ENCODE measurements around the gene GPT2.
"Not testable (repeated sequence)": the region's sequence is repeated elsewhere in the genome, so short reads cannot be mapped to it uniquely, and the experiment has no call there.

GPT2 gene

DNA sequence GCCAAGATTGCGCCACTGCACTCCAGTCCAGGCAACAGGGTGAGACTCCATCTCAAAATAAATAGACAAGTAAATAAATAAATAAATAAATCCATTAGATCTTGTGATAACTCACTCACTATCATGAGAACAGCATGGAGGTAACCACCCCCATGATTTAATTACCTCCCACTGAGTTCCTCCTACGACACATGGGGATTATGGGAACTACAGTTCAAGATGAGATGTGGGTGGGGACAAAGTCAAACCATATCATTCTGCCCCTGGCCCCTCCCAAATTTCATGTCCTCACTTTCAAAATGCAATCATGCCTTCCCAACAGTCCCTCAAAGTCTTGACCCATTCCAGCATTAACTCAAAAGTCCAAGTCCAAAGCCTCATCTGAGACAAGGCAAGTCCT, 16.7 kb upstream of the GPT2 start:
- not testable (repeated sequence) for DNase-seq

DNA sequence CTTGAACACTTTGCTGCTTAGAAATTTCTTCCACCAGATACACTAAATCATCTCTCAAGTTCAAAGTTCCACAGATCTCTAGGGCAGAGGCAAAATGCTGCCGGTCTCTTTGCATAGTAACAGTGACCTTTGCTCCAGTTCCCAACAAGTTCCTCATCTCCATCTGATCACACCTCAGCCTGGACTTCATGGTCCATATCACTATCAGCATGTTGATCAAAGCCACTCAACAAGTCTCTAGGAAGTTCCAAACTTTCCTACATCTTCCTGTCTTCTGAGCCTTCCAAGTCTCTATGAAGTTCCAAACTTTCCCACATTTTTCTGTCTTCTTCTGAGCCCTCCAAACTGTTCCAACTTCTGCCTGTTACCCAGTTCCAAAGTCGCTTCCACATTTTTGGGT, 15.3 kb upstream of the GPT2 start:
- not testable (repeated sequence) for DNase-seq

DNA sequence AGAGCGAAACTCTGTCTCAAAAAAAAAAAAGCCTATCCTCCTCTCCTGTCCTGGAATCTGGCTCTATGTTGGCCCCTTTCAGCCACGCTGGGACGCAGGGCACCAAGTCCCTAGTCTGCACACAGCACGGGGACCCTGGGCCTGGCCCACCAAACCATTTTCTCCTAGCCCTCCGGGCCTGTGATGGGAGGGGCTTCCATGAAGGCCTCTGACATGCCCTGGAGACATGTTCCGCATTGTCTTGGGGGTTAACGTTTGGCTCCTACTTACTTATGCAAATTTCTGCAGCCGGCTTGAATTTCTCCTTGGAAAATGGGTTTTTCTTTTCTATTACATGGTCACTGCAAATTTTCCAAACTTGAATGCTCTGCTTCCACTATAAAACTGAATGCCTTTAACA, 12.6 kb upstream of the GPT2 start:
- DNase-seq: no peak

DNA sequence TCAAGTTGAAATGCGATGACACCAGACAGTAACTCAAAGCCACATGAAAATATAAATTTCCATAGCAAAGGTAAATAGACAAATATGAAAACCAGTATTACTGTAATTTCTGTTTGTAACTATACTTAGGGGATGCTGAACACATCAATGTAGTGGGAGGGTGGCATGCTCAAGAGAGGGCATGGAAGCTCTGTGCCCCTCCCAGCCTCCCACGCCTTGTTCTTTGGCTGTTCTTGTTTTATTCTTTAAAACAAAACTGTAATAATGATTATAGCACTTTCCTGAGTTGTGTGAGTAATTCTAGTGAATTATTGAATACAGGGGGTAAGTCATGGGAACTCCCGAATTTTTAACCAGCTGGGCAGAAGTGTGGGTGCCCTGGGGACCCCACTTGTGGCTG, 11.0 kb upstream of the GPT2 start:
- DNase-seq: no peak

DNA sequence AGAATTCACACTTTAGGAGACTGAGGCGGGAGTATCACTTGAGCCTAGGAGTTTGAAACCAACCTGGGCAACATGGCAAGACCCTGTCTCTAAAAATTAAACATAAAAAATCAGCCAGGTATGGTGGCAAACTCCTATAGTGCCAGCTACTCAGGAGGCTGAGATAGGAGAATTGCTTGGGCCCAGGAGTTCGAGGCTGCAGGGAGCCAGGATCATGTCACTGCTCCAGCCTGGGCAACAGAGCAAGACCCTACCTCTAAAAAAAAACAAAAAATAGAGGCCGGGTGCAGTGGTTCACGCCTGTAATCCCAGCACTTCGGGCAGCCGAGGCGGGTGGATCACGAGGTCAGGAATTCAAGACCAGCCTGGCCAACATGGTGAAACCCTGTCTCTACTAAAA, 8.9 kb upstream of the GPT2 start:
- DNase-seq: no peak

DNA sequence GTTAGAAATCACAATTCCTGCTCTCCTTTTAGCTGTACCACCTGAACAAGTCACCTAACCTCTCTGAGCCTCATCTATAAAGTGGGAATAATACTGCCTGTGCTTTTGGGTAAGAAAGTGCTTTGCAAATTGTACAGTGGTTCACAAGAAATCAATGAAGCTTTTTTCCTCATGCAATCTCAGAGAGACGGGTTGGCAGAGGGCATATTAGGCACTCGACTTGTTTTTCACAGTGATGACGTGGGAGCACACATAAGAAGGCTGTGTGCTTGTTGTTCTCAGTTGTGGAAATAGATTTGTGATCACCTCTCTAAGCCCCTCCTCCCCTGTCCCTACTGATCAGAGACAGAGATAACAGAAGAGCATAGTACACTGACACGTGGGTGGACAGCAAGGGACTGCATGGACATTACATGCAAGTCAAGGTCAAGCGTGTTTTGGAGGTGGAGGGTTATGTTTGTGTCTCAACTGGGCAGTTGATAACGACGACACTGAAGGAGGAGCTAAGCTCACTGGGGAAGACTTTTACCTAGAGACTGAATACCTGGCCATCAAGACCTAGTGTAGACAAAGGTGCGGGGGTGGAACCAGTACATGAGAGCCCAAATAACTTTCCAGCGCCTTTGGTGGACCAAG, 1.7 kb upstream of the GPT2 start:
- no peak for DNase-seq

DNA sequence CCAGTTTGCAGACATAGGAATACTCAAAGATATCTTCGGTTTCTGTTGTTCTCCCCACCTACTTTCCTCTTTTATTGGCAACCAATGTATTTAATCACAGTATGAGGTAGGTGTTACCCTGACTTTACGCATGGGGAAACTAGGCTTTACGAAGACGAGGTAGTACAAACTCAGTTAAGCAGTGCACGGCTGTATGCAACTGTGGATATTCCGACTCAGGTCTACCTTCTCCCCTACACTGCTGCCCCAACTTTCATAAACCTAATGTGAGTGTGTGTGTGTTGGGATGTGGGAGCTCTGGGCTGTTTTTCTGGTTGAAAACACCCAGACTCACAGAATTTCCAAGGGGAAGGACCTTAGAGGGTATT, 1.2 kb upstream of the GPT2 start:
- no peak for DNase-seq

DNA sequence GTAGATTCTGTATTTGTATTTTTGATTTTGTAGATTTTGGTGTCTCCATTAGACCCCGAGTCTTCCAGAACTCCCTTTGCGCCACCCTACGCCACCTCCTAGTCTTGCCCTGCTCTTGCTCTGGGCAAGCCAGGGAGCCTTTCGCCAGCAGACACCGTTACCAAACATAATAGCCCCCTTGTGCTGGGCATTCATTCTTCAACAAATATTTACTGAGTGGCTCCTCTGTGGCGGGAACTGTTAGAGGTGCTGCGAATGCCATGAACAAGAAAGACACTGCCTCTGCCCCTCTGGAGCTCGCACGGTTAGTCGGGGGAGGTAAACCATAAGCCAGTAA, 841 bp upstream of the GPT2 start:
- DNase-seq: peak; percentile 61

DNA sequence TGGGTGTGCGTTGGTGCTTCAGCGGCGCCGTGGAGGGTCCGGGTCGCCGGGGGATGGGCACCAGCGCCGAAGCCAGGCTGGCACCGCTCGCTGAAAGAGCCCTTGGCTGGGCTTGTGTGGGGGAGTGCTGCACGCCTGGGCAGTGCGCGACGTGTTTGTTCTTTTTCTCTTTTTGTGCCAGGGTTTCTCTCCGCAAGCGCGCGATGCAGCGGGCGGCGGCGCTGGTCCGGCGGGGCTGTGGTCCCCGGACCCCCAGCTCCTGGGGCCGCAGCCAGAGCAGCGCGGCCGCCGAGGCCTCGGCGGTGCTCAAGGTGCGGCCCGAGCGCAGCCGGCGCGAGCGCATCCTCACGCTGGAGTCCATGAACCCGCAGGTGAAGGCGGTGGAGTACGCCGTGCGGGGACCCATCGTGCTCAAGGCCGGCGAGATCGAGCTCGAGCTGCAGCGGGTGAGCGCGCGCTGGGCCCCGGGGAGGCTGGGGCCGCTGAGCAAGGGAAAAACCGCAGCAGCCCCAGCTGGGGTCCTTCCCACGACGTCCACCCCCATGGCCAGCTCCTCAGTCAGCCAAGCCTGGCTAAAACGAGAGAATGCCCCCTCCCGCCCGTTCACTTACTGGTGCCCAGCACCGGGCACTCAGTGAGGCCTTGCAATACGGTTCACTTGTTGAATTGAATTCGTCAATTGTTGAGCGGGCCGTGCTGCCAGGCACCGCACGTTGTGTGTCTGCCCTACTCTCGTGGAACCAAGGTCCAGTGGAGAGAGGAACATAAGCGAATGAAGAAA, 541 bp downstream of the GPT2 start:
- no peak for DNase-seq

DNA sequence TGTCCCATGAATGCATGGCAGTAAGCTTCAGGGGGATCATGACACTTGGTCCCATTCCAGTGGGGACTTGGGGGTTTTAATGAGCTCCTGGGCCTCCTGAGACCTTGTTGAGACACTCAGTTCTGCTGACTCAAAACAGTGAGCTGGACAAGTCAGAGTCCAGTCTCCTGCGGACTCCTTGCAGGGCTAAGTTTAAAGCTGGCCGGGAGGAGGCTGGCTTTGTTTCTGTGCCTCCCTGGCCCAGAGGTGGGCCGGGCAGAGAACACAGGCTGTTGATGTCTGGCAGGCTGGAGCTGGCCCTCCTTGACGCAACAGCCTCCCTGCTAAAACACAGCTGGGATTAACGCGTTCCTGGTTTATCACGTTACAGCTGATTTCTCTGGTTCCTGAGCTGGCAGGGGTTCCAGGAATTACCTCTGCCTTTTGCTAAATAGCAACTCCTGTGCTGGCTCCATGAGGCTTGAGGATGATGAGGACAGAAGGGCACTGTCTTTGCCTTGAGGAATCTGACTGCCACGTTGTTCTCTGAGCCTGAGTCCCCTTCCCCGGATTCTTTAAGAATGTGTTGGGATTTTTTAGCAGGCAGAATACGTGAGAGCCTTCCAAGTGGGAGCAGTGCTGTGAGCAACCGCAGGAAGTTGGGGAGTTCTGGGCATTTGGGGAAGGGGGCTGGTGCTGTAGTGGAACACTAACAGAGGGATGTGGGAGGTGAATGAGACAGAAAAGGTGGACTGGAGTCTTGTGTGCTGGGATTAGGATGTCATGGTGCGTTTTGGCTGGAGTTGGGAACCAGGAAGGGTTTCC, 2.0 kb downstream of the GPT2 start:
- DNase-seq: no peak

DNA sequence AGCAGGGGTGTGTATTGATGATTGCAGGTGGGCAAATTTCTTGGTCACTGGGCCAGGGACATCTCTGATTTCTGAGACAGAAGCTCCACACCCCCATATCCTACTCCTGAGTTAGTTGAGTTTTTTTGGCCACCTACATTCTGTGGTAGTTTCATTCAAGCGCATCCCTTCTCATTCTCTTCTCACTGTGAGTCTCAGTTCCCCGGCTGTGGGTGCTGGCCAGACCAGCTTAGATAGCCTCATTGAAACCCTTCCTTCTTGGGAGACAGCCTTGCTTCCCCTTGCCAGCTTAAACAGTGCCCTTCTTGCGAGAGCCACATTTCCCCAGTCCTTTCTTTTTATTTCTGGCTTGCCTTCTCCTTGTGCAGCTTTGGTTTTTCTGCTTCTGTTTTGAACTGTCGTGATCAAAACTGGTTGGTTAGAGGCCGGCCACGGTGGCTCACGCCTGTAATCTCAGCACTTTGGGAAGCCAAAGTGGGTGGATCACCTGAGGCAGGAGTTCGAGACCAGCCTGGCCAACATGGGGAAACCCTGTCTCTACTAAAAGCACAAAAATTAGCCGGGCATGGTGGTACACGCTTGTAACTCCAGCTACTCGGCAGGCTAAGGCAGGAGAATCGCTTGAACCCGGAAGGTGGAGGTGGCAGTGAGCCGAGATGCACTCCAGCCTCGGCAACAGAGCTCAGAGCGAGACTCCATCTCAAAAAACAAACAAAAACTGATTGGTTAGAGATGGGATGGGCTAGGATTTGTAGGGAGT, 2.8 kb downstream of the GPT2 start:
- no peak for DNase-seq

DNA sequence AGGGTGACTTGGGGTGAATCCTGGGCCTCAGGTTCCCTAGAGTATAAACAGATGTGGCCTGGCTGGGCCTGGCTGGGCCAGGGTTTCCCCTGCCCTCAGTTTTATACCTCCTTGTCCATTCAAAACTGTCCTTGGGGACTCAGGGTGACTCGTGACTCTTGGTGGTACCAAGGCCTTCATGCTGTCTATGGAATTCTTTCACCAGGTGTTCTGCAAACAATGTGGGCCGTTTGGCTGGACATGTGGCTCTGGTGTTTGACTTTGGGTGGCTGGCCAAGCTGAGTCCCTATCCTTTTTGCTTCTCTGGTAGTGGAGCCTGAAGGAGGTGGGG, 3.3 kb downstream of the GPT2 start:
- DNase-seq: no peak

DNA sequence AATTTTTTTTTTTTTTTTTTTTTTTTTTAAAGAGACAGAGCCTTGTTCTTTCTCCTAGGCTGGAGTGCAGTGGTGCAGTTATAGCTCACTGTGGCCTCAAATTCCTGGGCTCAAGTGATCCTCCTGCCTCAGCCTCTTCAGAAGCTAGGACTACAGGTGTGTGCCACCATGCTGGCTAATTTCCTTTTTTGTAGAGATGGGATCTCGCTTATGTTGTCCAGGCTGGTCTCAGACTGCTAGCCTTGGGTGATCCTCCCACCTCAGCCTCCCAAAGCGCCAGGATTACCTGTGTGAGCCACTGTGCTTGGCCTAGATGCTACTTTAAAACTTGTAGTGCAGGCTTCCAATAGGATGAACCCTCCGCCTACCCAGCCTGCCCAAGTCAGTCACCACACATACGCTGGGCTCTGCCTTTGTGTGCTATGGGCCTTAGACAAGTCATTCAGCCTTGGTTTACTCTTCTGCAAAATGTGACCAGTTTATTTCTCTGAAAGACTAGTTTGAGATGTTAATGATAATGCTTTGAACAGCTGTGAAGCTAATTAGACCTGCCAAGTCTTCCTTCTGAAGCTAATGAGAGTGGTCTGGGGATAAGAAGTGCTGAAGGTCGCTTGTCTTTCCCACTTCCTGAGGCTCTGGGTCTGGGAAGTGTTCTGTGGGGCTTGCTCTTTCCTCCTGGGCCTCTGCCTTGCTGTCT, 5.2 kb downstream of the GPT2 start:
- no peak for DNase-seq

DNA sequence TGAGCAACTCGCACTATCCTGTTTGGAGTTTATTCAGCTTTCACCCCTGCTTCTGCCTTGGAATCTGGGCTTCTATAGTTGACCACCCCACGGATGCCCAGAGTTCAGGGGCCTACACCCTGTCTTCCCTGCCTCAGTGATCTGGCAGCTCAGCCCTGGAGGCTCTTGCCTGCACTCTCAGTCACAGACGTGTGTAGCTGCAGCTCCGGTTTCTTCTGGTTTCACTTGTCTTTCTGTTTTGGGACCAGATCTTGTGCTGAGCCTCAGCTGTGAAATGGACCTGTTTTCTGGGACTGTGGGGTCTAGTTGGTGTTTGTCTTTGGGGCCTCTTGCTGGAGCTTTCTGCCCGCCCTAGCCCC, 5.8 kb downstream of the GPT2 start:
- DNase-seq: no peak

DNA sequence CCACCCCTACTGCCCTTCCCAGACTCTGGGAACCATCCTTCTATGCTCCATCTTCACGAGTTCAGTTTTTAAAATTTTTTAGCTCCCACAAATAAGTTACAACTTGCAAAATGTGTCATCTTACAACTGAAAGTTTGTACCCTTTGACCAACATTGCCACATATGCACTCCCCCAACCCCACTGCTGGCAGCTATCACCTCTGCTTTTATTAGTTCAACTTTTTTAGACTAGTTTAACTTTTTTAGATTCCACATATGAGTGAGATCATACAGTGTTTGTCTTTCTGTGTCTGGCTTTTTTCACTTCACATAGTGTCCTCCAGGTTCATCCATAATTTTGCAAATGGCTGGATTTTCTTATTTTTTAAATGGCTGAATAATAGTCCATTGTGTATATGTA, 7.7 kb downstream of the GPT2 start:
- DNase-seq: no peak

DNA sequence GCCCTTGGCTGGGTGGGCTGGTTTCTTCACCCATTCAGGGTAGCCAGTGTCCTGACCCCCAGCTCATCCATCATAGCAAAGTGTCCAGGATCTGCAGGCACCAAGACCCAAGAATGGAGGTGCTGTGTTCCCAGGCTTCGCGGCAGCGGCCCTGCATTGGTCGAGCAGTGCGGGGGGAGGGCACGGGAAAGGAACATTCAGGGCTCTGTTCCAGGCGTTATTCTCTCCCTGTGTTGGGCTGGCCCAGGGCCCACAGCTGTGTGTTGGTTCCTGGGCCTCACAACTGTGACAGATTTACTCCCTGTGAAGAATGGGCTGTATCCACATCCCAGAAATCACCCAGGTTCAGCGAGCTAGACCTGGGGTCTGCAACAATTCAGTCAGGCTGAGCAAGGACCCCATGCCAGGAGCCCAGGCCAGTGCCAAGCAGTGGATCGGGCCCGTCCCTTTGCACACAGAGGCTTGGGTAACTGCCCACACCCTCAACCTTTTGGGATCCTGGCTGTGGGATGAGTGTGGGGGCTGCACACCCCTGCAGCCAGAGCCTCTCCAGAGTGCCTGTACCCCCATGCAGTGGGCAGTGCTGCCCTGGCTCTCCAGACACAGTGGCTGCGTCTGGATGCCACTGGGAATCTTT, 10.0 kb downstream of the GPT2 start:
- DNase-seq: no peak

DNA sequence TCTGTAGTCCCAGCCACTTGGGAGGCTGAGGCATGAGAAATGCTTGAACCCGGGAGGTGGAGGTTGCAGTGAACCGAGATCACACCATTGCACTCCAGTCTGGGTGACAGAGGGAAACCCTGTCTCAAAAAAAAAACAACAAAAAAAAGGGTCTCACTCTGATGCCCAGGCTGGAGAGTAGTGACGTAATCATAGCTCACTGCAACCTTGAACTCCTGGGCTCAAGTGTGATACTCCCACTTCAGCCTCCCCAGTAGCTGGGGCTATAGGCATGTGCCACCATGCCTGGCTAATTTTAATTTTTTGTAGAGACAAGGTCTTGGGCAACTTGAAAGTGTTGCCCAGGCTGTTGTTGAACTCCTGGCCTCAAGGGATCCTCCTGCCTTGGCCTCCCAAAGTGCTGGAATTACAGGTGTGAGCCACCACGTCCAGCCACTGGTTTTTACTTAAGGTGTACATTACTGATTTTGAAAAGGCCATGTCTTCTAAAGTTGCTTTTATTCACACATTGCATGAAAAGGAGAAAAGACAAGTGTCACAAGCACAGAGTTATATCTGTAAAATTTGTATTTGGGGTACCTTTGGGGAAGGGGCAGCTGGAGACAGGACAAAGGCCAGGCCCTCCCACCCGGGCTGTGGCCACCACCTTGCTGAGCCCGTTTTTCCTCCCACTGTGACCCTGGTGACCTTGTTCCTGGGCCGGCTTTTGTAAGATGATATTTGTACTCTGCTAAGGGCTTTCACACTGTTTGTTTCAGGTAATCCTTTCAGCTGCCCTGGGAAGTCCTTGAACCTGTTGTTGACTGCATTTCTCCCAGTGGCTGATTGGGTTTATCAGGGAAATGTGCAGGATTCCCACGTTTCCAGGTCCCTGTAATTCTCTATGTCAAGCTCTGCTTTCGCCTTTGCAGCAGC, 11.5 kb downstream of the GPT2 start:
- DNase-seq: no peak

DNA sequence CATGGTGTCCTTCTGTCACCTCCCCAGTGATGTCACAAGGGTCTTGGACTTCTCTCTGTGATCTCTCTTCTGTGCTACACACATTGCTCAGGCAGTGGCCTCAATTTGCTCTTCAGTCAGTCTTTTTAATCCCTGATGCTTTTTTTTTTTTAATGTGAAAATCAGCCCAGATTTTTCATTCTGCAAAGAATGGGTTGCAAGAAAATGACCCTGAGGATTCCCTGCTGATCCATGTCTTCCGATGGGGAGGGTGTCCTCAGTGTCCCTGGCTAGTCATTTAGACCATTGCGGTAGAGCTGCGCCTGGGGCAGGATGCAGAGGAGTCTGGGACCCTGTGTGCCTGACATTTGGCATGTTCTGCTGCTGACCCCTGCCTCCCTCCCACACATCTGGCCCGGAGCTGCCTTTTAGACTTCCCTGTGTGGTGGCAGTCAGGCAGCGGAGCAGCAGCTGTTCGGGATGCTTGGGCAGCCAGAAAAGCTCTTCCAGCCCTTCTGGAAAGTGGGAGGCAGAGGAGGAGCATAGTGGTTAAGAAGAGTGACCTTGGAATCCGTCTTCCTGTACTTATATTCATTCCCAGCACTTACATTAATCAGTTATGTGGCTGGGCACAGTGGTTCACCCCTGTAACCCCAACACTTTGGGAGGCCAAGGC, 12.3 kb downstream of the GPT2 start:
- no peak for DNase-seq

DNA sequence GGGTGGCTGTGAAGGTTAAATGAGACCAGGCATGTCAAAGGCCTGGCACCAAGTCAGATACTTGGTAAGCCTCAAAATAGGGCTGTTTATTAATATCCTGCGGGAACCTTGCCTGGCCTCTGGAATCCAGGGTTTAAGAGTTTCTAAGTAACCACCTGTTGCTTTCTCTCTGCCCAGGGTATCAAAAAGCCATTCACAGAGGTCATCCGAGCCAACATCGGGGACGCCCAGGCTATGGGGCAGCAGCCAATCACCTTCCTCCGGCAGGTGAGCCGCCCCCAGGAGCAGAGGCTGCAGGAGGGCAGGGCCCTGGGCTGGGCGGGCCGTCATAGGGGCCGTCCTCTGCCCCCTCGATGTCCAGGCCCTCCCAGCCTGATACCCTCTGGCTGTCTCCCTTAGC, 13.3 kb downstream of the GPT2 start:
- DNase-seq: no peak

DNA sequence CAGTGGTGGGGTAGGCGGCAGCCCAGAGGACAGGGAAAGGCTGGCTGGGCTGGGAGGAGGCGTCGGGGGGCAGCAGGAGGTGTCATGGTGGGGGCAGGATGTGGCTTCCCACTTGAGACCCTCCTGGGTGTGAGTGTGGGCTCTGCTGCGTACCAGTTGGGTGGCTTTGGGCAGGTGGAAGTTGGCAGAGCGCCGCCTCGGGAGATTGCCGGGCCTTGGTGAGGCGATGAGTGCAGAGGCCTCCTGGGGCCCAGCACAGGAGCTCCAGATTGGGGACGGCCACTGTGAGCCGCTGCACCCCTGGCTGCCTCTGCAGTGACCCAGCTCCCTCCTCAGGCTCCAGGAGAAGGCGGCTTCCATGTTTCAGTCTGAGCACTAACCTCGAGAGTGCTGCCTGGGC, 13.8 kb downstream of the GPT2 start:
- no peak for DNase-seq

All from COR-L47 (cell line).